ENCODE measurements around the gene LIN7C. TPM values are rescaled to one million over a fixed set of nuclear protein-coding genes. Genes with fewer than 3 reads are reported as not detected.

LIN7C gene
- polyA plus RNA-seq, 1 donor from 2014 or later: 131 TPM

DNA sequence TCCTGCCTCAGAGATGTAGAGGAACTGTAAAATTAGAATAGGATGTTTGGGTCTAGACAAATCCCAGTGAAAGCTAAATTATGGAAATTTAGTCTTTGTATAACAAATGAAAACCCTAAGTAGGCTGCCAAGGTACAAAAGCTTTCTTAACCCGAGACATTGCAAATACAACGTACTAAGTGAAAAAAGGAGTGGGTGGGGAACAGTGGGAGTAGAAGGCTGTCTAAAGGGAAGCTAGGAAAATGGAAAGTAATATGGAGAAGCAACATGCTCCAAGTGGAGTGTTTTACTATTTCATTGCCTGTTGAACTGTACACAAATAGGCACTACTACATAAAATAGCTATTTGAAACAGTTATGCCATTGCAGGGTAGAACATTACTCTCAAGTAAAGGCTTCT lies 6.8 kb upstream of the LIN7C start:
- Histone ChIP-seq H3K36me3 (ENCODE audit: insufficient read depth, low read length) (no peaks in the 10 kb centered on the region), H3K9me2 (ENCODE audit: insufficient read depth, low read length) (no peaks in the 10 kb centered on the region), H3K27me3 (ENCODE audit: insufficient read depth, low read depth, low read length) (no peaks in the 10 kb centered on the region), H4K20me1 (ENCODE audit: insufficient read depth) (no peaks in the 10 kb centered on the region), H3K4me2 (ENCODE audit: low read length) (no peak overlapping the region), H3K9ac (ENCODE audit: low read length) (no peak overlapping the region), H3K79me2 (replicated peaks; ENCODE audit: insufficient read depth, low read length) (no peaks in the 10 kb centered on the region), H3K9me3 (ENCODE audit: low read length) (no peaks in the 10 kb centered on the region), H3K4me3 (ENCODE audit: low read length) (no peak overlapping the region), H3F3A (ENCODE audit: insufficient read depth, low read length, poor library complexity, severe bottlenecking) (no peaks in the 10 kb centered on the region), H2AFZ (ENCODE audit: low read depth, low read length) (no peak overlapping the region), H3K27ac (ENCODE audit: low read length) (no peak overlapping the region)
- TF ChIP-seq POLR2AphosphoS5 (IDR thresholded peaks at IDR 0.05) (no peak), EP300 (conservative IDR thresholded peaks at IDR 0.05; ENCODE audit: poor library complexity, severe bottlenecking) (no peak), MXI1 (conservative IDR thresholded peaks at IDR 0.05; ENCODE audit: poor library complexity, severe bottlenecking) (no peak), EZH2 (IDR thresholded peaks at IDR 0.05; ENCODE audit: borderline replicate concordance, insufficient read depth, low read length, poor library complexity, severe bottlenecking) (no peak), TAF1 (IDR thresholded peaks at IDR 0.05; ENCODE audit: low read depth) (no peak), RAD21 (conservative IDR thresholded peaks at IDR 0.05) (no peak), CTCF (IDR thresholded peaks at IDR 0.05; ENCODE audit: poor library complexity, severe bottlenecking) (no peak), SMC3 (conservative IDR thresholded peaks at IDR 0.05; ENCODE audit: poor library complexity) (no peak)
- TF ChIP-seq, protein P1, sequence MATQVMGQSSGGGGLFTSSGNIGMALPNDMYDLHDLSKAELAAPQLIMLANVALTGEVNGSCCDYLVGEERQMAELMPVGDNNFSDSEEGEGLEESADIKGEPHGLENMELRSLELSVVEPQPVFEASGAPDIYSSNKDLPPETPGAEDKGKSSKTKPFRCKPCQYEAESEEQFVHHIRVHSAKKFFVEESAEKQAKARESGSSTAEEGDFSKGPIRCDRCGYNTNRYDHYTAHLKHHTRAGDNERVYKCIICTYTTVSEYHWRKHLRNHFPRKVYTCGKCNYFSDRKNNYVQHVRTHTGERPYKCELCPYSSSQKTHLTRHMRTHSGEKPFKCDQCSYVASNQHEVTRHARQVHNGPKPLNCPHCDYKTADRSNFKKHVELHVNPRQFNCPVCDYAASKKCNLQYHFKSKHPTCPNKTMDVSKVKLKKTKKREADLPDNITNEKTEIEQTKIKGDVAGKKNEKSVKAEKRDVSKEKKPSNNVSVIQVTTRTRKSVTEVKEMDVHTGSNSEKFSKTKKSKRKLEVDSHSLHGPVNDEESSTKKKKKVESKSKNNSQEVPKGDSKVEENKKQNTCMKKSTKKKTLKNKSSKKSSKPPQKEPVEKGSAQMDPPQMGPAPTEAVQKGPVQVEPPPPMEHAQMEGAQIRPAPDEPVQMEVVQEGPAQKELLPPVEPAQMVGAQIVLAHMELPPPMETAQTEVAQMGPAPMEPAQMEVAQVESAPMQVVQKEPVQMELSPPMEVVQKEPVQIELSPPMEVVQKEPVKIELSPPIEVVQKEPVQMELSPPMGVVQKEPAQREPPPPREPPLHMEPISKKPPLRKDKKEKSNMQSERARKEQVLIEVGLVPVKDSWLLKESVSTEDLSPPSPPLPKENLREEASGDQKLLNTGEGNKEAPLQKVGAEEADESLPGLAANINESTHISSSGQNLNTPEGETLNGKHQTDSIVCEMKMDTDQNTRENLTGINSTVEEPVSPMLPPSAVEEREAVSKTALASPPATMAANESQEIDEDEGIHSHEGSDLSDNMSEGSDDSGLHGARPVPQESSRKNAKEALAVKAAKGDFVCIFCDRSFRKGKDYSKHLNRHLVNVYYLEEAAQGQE (IDR thresholded peaks at IDR 0.05; ENCODE audit: borderline replicate concordance): no peak

- no peak overlapping the region for H3K27ac ChIP-seq (ENCODE audit: low read length)
- no peaks in the 10 kb centered on the region for H3K36me3 ChIP-seq (ENCODE audit: insufficient read depth, low read length)
- H3K9me2 ChIP-seq (ENCODE audit: insufficient read depth, low read length): no peaks in the 10 kb centered on the region
- H3K27me3 ChIP-seq (ENCODE audit: insufficient read depth, low read depth, low read length): no peaks in the 10 kb centered on the region
- no peak overlapping the region for H3K4me3 ChIP-seq (ENCODE audit: low read length)
- H3K4me2 ChIP-seq (ENCODE audit: low read length): no peak overlapping the region
- H3K9ac ChIP-seq (ENCODE audit: low read length): no peak overlapping the region
- H2AFZ ChIP-seq (ENCODE audit: low read depth, low read length): no peak overlapping the region
- H4K20me1 ChIP-seq (ENCODE audit: insufficient read depth): no peaks in the 10 kb centered on the region
- TF ChIP-seq RAD21 (conservative IDR thresholded peaks at IDR 0.05) (no peak), CTCF (IDR thresholded peaks at IDR 0.05; ENCODE audit: poor library complexity, severe bottlenecking) (no peak), POLR2AphosphoS5 (IDR thresholded peaks at IDR 0.05) (no peak)
- H3K79me2 ChIP-seq (replicated peaks; ENCODE audit: insufficient read depth, low read length): no peaks in the 10 kb centered on the region
- no peaks in the 10 kb centered on the region for H3K9me3 ChIP-seq (ENCODE audit: low read length)
- no peaks in the 10 kb centered on the region for H3F3A ChIP-seq (ENCODE audit: insufficient read depth, low read length, poor library complexity, severe bottlenecking)
Observed at GRCh38 chr11:27512238-27512637, 5.7 kb upstream of the LIN7C start.
